ENCODE measurements around the gene NUP210. TPM values are rescaled to one million over a fixed set of nuclear protein-coding genes. Genes with fewer than 3 reads are reported as not detected.

NUP210 gene
- total RNA-seq, 1 donor from 2014 or later: 161 TPM

- intact Hi-C loops (cut with micrococcal nuclease): no loop called here
Observed at GRCh38 chr3:13352621-13353131, 67.4 kb downstream of the NUP210 start.

GRCh38 chr3:13349823-13350222 is 70.3 kb downstream of the NUP210 start:
- intact Hi-C loops (cut with micrococcal nuclease): no loop called here

GRCh38 chr3:13348661-13349396 is 71.3 kb downstream of the NUP210 start:
- intact Hi-C loops (cut with micrococcal nuclease): no loop called here

- intact Hi-C loops (cut with micrococcal nuclease): no loop called here
Observed at GRCh38 chr3:13348100-13348499, 72.0 kb downstream of the NUP210 start.

- intact Hi-C loops (cut with micrococcal nuclease): no loop called here
Observed at GRCh38 chr3:13347390-13347950, 72.7 kb downstream of the NUP210 start.

- intact Hi-C loops (cut with micrococcal nuclease): loop anchor here (1.0 kb wide), 5 partner anchors 73 to 254 kb away; partner anchors contain the start of gene HDAC11
Observed at GRCh38 chr3:13346481-13347389, 73.4 kb downstream of the NUP210 start.

GRCh38 chr3:13345772-13346171 is 74.3 kb downstream of the NUP210 start:
- intact Hi-C loops (cut with micrococcal nuclease): loop anchor here (1.0 kb wide), 5 partner anchors 74 to 253 kb away; partner anchors contain the start of gene HDAC11

GRCh38 chr3:13345284-13345683 is 74.8 kb downstream of the NUP210 start:
- intact Hi-C loops (cut with micrococcal nuclease): no loop called here

- intact Hi-C loops (cut with micrococcal nuclease): no loop called here
Observed at GRCh38 chr3:13344663-13345062, 75.5 kb downstream of the NUP210 start.

GRCh38 chr3:13343601-13344000 is 76.5 kb downstream of the NUP210 start:
- intact Hi-C loops (cut with micrococcal nuclease): no loop called here

- intact Hi-C loops (cut with micrococcal nuclease): no loop called here
Observed at GRCh38 chr3:13341229-13341905, 78.8 kb downstream of the NUP210 start.

GRCh38 chr3:13339833-13340232 is 80.3 kb downstream of the NUP210 start:
- intact Hi-C loops (cut with micrococcal nuclease): no loop called here

- intact Hi-C loops (cut with micrococcal nuclease): no loop called here
Observed at GRCh38 chr3:13338996-13339395, 81.1 kb downstream of the NUP210 start.

- intact Hi-C loops (cut with micrococcal nuclease): no loop called here
Observed at GRCh38 chr3:13338231-13338630, 81.9 kb downstream of the NUP210 start.

GRCh38 chr3:13336592-13336991 is 83.5 kb downstream of the NUP210 start:
- intact Hi-C loops (cut with micrococcal nuclease): no loop called here

GRCh38 chr3:13335503-13335902 is 84.6 kb downstream of the NUP210 start:
- intact Hi-C loops (cut with micrococcal nuclease): no loop called here

- intact Hi-C loops (cut with micrococcal nuclease): no loop called here
Observed at GRCh38 chr3:13335059-13335458, 85.1 kb downstream of the NUP210 start.

GRCh38 chr3:13333236-13333897 is 86.8 kb downstream of the NUP210 start:
- intact Hi-C loops (cut with micrococcal nuclease): no loop called here

- intact Hi-C loops (cut with micrococcal nuclease): no loop called here
Observed at GRCh38 chr3:13332740-13333139, 87.4 kb downstream of the NUP210 start.

GRCh38 chr3:13332158-13332557 is 88.0 kb downstream of the NUP210 start:
- intact Hi-C loops (cut with micrococcal nuclease): no loop called here

- intact Hi-C loops (cut with micrococcal nuclease): no loop called here
Observed at GRCh38 chr3:13329746-13330145, 90.4 kb downstream of the NUP210 start.
